Activated CD4-positive, CD25-positive, alpha-beta regulatory T cell treated with anti-CD3 and anti-CD28 coated beads, Interleukin-2, amount 50 U/mL, for 24 hours (primary cell): ENCODE data around the gene KRT33A.
"Not testable (repeated sequence)": the region's sequence is repeated elsewhere in the genome, so short reads cannot be mapped to it uniquely, and the experiment has no call there.

Experiments
- ATAC-seq, 2 donors: fragments of 150-1000 bp; cut with Tn5 transposase; one replicate each; pipeline ENCODE4 v1.10.0; 2021; ENCODE audit warnings: mild to moderate bottlenecking in 1 of 2, moderate library complexity in 1 of 2

The KRT33A gene

DNA sequence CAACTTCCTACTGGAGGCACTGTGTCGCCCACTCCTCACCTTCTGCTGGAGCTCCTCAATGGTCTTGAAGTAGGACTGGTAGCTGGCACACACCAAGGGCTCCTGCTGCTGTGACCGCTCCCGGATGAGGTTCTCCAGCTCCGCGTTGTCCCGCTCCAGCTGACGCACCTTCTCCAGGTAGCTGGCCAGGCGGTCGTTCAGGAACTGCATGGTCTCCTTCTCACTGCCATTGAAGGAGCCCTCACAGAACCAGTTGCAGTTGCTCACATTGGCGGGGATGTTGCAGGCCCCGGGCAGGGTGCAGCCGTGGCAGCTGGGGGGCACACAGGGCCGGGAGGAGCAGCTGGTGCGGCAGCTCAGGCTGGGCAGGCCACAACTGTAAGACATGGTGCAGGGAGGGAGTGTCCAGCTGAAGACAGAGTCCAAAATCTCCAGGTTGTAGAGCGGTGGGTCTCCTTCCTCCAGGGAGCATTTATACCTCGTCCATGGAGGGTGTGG lies at the start of gene KRT33A:
KRT33A (minus strand) TSS at position 448 of the 498 bp plus-strand sequence; CDS start at position 387, 61 bp downstream.
- ATAC-seq = not testable (repeated sequence)

DNA sequence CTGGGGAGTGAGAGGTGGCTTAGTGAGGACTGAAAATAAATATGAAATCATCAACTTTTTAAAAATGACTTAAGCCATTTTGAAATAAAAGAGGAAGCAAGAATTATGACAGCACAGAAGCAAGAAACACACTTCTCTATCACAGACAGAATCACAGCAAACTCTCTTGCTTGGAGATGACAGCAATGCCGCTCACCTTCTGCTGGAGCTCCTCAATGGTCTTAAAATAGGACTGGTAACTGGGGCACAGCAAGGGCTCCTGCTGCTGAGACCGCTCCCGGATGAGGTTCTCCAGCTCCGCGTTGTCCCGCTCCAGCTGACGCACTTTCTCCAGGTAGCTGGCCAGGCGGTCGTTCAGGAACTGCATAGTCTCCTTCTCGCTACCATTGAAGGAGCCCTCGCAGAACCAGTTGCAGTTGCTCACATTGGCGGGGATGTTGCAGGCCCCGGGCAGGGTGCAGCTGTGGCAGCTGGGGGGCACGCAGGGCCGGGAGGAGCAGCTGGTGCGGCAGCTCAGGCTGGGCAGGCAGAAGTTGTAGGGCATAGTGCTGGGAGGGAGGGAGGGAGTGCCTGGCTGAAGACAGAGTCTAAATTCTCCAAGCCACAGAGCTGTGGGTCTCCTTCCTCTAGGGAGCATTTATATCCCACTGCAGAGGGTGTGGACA lies 46.5 kb upstream of the KRT33A start, which contains the start of gene KRT31:
KRT31 (minus strand) TSS at position 613 of the 665 bp plus-strand sequence; CDS start at position 544, 69 bp downstream.
- no peak for ATAC-seq

DNA sequence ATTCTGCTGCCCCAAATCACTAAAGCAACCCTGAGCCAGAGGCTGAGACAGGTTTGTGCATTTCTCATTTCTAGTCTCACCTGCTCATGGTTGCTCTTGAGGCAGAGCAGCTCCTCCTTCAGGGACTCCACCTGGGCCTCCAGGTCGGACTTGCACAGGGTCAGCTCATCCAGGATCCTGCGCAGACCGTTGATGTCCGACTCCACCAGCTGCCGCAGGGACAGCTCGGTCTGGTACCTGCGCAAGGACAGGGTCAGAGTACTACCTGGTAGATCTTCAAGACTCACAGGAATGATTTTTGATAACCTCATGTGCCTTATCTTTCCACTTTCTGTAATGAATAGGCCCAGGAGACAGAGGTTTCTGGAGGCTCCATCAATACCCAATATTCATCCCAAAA lies 45.7 kb upstream of the KRT33A start:
- no peak for ATAC-seq

DNA sequence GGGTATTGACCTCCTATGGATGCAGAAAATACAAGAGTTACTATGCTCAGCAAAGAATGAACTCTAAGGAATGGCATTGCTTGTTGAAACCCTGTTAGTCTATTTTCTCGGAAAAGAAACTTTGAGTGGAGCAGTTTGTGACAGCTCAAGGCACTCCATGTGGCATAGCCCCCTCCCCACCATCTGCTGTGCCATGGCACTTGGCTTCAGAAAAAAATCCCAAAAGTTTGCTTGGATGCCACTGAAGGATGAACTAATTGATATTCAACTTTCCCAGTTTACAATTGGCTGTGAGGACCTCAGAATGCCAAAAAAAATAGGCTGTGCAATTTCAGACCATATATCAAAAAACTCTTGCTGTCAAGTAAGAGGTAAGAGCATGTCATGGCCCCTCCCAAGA lies 45.0 kb upstream of the KRT33A start:
- ATAC-seq = no peak

DNA sequence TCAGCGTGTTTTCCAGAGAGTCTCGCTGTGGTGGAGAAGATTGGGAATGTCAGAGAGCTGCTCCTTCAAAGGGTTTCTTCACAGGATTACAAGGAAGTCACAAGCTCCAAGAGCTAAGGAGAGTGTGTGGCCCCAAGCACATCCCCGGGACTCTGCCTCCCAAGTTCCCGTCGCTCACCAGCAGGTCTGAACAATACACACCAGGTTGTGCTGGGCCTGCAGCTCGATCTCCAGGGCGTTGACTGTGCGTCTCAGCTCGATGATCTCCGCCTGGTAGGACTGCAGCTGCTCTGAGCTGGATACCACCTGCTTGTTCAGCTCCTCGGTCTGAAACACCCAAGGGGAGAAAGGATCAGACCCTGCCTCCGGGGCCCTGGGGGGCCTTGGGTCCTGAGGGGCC lies 44.4 kb upstream of the KRT33A start:
- not testable (repeated sequence) for ATAC-seq

DNA sequence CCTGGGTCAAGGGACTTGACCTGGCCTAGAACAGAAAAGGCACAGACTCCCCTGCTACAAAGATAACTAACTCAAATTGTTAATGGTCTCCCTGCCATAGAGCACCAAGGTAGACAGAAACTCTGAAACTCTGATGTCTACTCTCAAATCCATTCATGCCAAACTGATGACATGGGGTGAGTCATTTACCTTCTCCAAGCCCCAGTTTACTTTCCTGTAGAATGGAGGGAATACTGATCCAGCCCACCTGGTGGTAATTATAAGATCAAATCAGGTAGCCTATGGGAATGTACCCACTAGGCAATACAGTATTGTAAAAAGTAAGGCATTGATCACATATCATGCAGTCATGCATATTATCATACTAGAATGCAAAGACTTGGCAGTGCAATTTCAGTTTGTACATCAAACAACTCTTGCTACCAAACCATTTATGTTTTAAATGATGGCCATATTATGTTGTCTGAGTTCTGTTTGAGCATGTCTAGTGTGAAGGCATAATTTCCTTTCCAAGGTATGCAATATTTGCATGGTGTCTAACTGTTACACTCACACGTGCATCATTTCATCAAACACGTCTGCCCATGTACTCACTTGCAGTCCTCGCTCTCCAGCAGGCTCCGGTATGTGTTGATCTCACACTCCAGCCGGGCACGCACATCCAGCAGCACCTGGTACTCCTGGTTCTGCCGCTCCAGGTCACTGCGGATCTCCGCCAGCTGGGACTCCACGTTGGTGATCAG lies 43.8 kb upstream of the KRT33A start:
- ATAC-seq = no peak

DNA sequence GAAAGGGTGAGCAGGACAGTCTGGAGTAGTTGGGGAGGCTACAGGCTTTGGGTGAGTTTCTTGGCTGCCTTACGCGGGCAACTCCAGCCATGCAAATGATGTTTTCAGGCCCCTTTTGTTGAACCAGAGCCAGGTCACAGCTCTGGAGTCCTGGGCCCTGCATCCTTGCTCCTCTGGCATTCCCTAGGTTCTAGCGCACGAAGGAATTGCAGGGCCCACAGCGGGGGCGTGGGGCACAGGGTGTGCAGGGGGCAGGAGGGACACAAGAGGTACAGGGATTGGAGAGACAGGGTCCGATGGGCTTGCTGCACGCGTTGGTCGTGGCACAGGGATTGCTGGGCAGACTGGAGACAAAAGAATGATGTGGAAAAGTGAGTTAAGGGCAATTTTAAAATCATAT lies 43.2 kb upstream of the KRT33A start:
- no peak for ATAC-seq

DNA sequence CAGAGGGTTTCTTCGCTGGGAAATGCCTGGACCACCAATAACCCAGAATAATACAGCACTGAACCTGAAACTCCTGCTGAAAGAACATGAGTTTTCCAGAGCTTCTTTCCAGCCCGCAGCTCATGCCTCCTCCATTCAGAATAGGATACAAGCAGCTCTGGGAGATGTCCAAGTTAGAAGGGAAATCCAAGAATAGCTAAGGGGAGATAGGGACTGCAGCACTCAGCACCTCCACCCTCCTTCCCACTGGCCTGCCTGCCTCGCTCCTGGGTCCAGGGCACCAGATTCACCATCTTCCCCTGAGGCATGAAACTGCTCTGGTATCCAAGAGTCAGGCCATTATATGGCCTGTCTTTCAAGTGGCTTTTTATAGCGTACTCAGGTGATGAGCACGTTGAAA lies 42.7 kb upstream of the KRT33A start:
- no peak for ATAC-seq

DNA sequence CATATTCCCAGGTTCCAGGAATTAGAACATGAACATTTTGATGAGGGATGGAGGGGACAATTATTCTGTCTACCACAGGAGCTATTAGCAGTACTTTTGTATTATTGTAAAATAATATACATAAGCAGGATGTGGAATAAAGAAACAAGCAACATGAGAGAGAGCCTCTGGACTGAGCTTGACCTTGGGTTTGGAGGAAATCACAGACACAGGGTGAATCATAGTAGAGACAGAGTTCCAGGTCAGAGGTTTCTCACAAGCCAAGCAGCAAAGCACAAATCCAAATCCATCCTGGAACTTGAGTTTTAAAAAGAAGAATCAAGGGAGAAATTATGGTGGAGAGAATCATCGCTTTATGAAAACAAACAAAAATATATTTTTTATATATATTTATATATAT lies 41.6 kb upstream of the KRT33A start:
- ATAC-seq = no peak

DNA sequence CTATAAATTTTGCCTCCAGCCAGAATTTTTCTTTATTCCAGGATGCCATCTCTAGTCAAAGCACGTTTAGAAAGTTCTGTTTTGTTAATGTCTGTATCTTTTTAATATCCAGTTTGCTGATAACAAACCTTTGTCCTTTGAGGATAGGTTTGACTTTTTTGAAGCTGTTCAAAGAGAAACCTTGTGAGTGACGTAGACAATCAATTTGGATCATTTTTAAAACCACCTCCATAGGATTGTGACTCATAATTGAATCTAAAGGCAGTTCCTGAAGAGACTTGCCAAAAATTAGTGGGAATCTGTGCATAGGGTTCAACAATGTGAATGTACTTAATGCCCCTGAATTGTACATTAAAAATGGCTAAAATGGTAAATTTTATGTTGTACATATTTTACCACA lies 40.9 kb upstream of the KRT33A start:
- no peak for ATAC-seq

DNA sequence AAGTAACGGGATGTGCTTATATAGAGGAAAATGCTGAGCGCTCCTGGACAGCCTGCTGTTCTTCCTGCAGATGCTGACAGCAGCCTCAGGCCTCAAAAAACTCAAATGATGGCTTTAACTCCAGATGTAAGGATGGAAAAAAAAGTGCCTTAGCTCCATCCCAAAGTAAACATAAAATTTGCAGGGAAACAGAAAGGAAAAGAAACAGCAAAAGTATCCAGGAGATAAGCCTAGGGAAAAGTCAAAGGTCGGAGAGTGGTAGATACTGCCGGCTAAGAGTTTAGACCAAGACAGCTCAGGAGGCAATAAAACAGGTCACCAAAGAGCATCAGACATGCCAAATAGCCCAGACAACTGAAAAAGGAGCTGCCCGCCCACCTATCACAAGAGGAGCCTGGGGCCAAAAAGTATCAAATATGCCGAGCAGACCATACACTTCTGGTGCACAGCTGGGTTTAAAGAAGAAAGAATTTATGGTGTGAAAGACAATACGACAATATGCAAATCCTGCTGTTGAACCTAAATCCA lies 39.8 kb upstream of the KRT33A start:
- ATAC-seq = no peak

DNA sequence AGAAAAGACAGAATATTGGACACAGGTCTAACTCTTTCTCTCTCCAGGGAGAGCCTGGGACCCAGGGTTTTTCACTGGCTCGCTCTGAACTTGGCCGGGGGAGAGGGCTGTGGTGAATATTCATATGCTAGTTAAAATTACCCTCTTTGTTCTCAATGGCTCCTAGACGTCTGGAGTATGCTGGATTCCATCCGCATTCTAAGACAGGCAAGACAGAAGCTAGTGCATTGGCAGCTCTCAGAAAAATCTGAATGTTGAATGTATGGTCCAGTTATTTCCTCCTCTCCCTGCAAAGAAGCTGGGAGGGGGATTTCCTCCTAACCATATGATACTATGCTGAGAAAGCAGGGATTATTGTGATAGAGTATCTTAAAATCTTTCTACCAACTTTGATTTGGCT lies 37.0 kb upstream of the KRT33A start:
- no peak for ATAC-seq

DNA sequence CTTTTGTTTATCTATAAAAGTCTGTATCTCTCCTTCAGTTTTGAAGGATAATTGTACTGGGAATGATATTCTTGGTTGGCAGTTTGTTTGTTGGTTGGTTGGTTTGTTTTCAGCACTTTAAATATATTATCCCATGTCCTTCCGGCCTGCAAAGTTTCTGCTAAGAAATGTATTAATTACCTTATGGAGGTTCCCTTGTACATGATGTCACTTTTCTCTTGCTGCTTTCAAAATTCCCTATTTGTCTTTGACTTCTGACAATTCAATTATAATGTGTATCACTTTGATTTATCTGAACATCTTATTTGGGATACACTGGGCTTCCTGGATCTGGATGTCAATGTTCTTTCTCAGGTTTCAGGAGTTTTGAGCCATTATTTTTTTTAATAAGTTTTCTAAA lies 35.6 kb upstream of the KRT33A start:
- ATAC-seq = no peak

DNA sequence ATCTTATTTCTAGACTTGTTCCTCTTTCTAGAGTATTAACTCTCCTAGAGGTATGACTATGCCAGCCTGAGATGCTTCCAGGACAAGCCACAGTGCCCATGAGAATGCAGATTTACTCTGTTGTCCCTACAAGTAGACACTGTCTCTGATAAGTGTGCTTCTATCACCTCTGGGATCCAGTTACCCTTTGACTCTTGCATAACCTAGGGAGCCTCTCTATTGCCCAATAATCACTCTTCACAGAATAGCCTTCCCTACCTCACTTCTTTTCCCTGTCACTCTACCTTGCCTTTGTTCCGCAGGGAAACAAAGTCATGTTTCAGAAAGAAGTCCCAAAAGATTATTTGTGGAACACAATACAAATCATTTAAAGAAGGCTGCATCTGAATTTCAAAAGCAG lies 33.1 kb upstream of the KRT33A start:
- no peak for ATAC-seq

DNA sequence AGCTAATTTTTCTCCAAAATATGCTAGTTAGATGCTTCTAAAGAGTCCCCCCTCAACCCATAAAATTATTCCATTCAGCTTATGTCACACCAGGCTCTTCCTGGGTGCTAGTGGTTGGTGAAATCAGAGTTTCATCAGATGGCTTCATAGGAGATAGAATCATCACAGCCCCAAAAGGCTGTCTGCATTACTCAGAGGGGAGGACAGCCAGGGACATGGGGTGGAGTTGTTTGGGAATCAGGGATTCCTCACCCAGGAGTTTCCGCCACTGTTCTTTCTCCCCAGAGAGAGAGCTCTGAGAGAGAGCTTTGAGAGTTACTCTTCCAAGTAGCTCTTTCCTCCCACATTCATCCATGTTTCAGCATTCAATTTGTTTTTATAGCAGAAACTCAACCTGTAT lies 31.8 kb upstream of the KRT33A start:
- ATAC-seq = no peak

DNA sequence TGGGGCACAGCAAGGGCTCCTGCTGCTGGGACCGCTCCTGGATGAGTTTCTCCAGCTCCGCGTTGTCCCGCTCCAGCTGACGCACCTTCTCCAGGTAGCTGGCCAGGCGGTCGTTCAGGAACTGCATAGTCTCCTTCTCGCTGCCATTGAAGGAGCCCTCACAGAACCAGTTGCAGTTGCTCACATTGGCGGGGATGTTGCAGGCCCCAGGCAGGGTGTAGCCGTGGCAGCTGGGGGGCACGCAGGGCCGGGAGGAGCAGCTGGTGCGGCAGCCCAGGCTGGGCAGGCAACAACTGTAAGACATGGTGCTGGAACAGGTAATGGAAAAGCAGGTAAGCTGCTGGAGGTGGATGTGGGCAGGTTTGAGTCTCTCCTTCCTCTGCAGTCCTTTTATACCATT lies 31.3 kb upstream of the KRT33A start, which contains the start of gene KRT34:
KRT34 (minus strand) TSS at position 364 of the 400 bp plus-strand sequence; CDS start at position 304, 60 bp downstream.
- not testable (repeated sequence) for ATAC-seq

DNA sequence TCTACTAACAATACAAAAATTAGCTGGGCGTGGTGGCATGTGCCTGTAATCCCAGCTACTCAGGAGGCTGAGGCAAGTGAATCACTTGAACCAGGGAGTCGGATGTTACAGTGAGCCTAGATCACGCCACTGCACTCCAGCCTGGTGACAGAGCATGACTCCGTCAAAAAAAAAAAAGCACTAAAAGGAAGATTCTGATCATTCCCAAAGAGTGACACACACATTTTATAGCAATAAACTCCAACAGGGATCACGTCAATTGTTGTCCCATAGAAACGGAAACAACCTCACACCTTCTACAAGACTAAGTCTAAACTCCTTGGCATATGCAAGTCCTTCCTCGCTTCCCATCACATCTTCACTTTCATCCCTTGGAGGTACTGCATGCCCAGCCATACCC lies 29.5 kb upstream of the KRT33A start:
- ATAC-seq = not testable (repeated sequence)

DNA sequence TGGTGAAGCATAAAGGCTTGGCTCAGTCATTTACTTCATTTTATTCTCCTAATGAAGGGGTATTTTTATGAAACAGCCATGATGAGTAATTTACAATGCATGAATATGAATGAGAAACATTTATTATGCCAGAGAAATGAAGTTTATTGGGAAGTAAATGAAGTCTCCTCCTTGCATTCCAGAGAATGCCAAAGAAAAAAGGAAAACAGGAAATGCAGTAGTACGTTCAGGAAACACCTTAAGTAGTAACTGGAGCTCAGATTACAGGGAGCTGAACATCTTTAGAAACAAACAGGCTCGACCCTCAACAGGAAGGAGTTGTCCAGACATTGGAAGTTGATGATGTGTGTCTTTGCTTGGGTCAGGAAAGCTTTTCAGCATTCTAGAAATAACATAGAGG lies 26.9 kb upstream of the KRT33A start:
- no peak for ATAC-seq

DNA sequence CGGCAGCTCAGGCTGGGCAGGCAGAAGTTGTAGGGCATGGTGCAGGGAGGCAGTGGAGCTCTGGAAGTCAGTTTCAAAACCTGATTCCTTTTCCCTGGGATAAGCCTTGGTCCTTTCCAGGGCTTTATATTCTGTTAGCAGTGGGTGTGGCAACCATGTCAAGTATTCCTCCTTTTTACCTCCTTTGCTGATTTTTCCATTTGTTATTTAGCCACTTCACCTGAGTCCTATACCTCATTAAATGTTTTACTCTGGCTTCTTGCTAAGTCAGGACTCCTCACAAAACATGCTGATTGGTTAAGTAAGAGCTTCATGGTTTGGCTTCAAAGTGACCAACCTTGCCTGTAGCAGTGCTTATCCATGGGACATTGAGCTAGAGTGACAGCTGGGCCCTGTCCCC lies 19.1 kb upstream of the KRT33A start, which contains the start of gene KRT33B:
KRT33B (minus strand) TSS at position 101 of the 400 bp plus-strand sequence; CDS start at position 38, 63 bp downstream.
- ATAC-seq = no peak

DNA sequence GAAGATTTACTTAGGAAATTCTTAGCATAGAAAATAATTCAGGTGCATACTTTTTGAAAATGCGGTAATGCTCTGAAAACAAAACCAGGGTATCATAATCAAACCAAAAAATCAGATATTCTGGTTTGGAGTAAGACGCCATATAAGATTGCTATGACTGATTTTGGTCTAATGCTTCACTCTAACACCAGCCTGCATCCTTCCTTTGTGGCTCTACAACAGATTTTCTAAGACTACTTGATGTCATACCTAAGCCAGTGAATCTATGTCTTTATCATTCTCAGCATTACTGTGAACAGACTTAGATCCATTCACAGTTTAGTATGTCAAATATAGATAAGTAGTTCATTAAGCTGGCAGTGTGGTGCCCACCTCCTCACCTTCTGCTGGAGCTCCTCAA lies 18.4 kb upstream of the KRT33A start:
- no peak for ATAC-seq

DNA sequence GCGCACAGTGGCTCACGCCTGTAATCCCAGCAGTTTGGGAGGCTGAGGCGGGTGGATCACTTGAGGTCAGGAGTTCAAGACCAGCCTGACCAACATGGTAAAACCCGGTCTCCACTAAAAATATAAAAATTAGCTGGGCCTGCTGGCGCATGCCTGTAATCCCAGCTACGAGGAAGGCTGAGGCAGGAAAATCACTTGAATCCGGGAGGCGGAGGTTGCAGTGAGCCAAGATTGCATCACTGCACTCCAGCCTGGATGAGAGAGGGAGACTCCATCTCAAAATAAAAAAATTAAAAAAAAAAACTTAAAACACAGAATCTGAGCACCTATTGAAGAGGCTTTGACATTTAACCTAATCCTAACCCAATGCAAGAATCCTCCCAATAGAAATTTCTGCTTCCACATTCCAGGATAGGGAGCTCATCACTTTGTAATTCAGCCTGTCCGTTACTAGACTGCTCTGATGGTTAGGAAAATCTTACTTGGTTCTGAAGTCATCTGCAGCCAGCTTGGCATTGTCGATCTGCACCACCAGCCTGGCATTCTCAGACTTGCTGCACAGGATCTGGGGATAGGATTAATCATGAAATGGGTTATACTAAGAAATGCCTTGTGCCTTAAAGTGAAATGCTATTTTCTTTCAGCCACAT lies 16.9 kb upstream of the KRT33A start:
- ATAC-seq = no peak

DNA sequence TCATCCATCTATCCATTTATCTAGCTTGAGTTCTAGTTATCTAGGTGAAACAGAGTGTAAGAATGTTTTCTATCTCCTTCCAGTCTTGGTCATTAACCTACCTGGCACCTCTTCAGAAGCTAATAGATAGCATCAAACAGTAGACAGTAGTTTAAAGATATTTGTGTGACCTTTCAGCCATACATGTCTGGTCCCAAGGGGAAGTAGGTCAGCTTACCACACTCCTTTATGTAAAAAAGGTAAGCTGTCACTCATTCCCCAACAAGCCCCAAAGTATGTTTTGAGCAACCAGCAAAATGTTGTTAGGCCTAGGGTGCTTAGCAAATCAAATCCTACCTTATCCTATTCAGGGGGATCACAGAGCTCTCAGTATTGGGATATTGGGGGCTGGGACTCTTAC lies 15.4 kb upstream of the KRT33A start:
- ATAC-seq = no peak

DNA sequence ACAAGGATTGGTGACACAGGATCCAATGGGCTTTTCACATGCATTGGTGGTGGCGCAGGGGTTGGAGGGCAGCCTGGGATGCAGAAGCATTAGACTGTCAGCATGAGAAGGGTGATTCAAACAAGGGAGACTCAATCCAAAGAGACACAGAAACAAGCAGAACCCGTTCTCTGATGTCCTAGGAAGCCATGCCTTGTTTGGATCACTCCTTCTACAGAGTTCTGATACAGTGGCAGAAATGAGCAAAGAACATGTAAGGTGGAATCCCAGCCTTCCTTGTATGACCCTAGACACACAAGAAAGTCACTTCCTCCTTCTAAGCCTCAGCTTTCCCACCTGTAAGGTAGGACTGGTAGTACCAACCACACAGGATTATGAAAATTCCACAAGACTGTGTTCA lies 13.3 kb upstream of the KRT33A start:
- no peak for ATAC-seq
